ENCODE results near the gene PHC2. TPM values are rescaled to one million over a fixed set of nuclear protein-coding genes. Genes with fewer than 3 reads are reported as not detected.

Gene PHC2
- total RNA-seq, 4 donors from 2014 or later: 109 to 214 (median 150) TPM

- DNase-seq (ENCODE audit: low spot score) (no peak), ATAC-seq (ENCODE audit: low FRiP score) (no peak)
- no peak for TF ChIP-seq CTCF (IDR thresholded peaks at IDR 0.05)
These were observed 23.4 kb downstream of the PHC2 start for GRCh38 chr1:33407352-33408092.

DNA sequence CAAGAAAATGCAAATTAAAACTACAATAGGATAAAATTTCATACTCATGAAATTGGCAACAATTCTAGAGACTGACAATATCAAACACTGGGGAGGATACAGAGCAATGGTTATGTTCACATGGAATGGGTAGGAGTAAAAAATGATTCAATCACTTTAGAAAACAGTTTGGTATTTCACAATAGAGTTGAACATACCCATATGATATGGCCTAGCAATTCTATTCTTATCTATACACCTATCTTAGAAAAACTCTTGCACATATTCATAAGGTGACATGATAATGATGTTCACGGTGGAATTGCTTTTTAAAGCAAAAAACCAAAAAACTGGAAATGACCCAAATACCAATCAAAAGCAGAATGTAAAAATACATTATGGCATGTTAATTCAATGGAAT lies 28.7 kb downstream of the PHC2 start:
- no peak for TF ChIP-seq CTCF (IDR thresholded peaks at IDR 0.05)
- no peak for ATAC-seq (ENCODE audit: low FRiP score)
- DNase-seq (ENCODE audit: low spot score): no peak

DNA sequence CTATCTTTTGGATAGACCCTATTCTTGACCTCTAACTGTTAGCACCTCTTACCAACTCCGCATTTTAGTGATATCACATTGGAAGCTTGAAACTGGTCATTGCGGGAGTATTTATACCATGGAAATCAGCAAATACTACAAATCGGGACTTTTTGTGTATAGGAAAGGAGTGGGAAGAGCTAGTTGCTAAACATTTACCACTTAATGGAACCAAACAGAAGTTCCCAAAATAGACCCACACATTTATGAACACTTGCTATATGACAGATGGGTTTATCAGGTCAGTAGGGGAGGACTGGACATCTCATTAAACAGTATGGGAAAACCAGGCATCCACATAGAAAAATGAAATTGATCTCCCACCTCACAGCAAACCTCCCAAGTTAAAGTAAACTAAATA lies 29.4 kb downstream of the PHC2 start:
- ATAC-seq (ENCODE audit: low FRiP score) (no peak), DNase-seq (ENCODE audit: low spot score) (no peak)
- no peak for TF ChIP-seq CTCF (IDR thresholded peaks at IDR 0.05)

DNA sequence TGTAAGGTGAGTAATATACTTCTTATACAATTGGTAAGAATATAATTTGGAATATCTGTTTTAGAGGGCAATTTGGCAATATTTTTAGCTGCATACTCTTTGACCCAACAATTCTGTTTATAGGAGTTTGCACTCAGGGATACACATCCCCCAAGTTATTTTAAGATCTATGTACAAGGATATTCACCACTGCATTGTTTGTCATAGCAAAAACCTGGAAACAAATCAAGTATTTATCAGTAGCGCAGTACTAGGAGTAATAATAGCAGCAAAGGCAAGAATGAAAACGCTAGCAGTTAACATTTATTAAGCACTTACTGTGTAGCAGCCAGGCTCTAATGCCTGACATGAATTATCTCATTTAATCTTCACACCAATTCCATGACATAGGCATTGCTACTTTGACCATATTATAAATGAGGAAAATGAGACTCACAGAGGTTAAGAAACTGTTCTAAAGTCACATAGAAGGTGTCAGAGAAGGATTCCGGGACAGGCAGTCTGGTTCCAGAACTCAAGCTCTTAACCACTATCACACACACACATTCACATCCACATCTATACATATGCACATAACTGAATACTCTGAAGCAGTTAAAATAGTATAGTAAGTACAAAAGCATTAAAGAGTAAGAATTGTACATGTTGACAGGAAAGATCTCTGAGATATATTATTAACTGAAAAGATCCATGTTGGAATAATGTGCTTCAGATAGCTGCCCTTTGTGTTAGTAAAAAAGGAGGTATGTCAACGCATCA lies 30.6 kb downstream of the PHC2 start:
- ATAC-seq (ENCODE audit: low FRiP score): no peak
- no peak for TF ChIP-seq CTCF (IDR thresholded peaks at IDR 0.05)

GRCh38 chr1:33399375-33399774 lies 31.5 kb downstream of the PHC2 start:
- DNase-seq (ENCODE audit: low spot score): no peak
- no peak for ATAC-seq (ENCODE audit: low FRiP score)

More for the DNA sequence above, 30.6 kb downstream of the PHC2 start:
- DNase-seq (ENCODE audit: low spot score): no peak

DNA sequence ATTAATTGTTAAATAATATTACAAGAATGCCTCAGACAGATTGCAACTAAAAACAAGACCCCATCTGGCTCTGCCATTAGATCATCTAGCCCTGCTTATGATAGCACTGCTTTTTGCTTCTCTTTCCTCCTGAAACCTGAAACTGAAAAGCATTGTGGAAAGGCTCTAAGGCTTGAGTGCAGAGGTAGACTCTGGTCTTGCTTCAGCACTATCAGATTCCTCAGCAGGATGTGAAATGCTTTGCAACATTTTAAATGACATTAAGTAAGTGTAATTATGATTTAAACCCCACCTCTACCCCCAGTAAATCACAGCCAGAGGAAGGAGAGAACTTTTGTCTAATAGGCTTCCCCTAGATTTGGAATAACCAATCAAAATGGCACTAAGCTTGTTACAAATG lies 32.9 kb downstream of the PHC2 start:
- TF ChIP-seq CTCF (IDR thresholded peaks at IDR 0.05): no peak
- ATAC-seq (ENCODE audit: low FRiP score): no peak
- no peak for DNase-seq (ENCODE audit: low spot score)

More at GRCh38 chr1:33399375-33399774, 31.5 kb downstream of the PHC2 start:
- no peak for TF ChIP-seq CTCF (IDR thresholded peaks at IDR 0.05)

- DNase-seq (ENCODE audit: low spot score): no peak
- TF ChIP-seq CTCF (IDR thresholded peaks at IDR 0.05): no peak
- no peak for ATAC-seq (ENCODE audit: low FRiP score)
These were observed 33.8 kb downstream of the PHC2 start for GRCh38 chr1:33397125-33397506.

Data from omental fat pad (tissue), 4 donors.